ENCODE data around the gene RIIAD1.
"Not testable (repeated sequence)": the region's sequence is repeated elsewhere in the genome, so short reads cannot be mapped to it uniquely, and the experiment has no call there.

RIIAD1 gene

GRCh38 chr1:151720974-151721787 lies at the start of gene RIIAD1:
RIIAD1 (plus strand) TSS chr1:151721522; CDS start chr1:151721537, 15 bp downstream.
- Mint-ChIP-seq H3K27ac (peak within 1 kb of the TSS; percentile 4 to 64 (median 25)), H3K27me3 (ENCODE audit: low read depth) (peaks cover 93% of the 10 kb centered on the region), H3K36me3 (ENCODE audit: low read depth) (no peaks in the 10 kb centered on the region), H3K4me1 (peaks cover 34% of the 10 kb centered on the region), H3K4me3 (peak within 1 kb of the TSS; percentile 63 to 79 (median 74)), H3K9me3 (no peaks in the 10 kb centered on the region)
- TF ChIP-seq CTCF (IDR thresholded peaks at IDR 0.05; ENCODE audit: unreplicated experiment in 3 of 3), result no peak

- Mint-ChIP-seq H3K27ac (no peak overlapping the region), H3K4me1 (no peaks in the 10 kb centered on the region), H3K4me3 (no peak overlapping the region), H3K27me3 (ENCODE audit: low read depth) (no peaks in the 10 kb centered on the region), H3K9me3 (peaks cover 20% of the 10 kb centered on the region), H3K36me3 (ENCODE audit: low read depth) (peaks cover 68% of the 10 kb centered on the region)
- TF ChIP-seq CTCF (IDR thresholded peaks at IDR 0.05; ENCODE audit: unreplicated experiment in 3 of 3), result no peak
Observed at GRCh38 chr1:151673407-151673806, 47.9 kb upstream of the RIIAD1 start.

GRCh38 chr1:151680391-151680790 lies 40.9 kb upstream of the RIIAD1 start:
- TF ChIP-seq CTCF (IDR thresholded peaks at IDR 0.05; ENCODE audit: unreplicated experiment in 3 of 3), result no peak
- Mint-ChIP-seq H3K4me1 (no peaks in the 10 kb centered on the region), H3K4me3 (no peak overlapping the region)

GRCh38 chr1:151680826-151681225 lies 40.5 kb upstream of the RIIAD1 start:
- no peaks in the 10 kb centered on the region for H3K9me3 Mint-ChIP-seq
- TF ChIP-seq CTCF (IDR thresholded peaks at IDR 0.05; ENCODE audit: unreplicated experiment in 3 of 3), result no peak
- peaks cover 36% of the 10 kb centered on the region for H3K36me3 Mint-ChIP-seq (ENCODE audit: low read depth)
- no peaks in the 10 kb centered on the region for H3K4me1 Mint-ChIP-seq
- no peak overlapping the region for H3K4me3 Mint-ChIP-seq
- H3K27ac Mint-ChIP-seq, result no peak overlapping the region
- no peaks in the 10 kb centered on the region for H3K27me3 Mint-ChIP-seq (ENCODE audit: low read depth)

More at GRCh38 chr1:151680391-151680790, 40.9 kb upstream of the RIIAD1 start:
- no peak overlapping the region for H3K27ac Mint-ChIP-seq
- H3K27me3 Mint-ChIP-seq (ENCODE audit: low read depth), result no peaks in the 10 kb centered on the region
- peaks cover 31% of the 10 kb centered on the region for H3K36me3 Mint-ChIP-seq (ENCODE audit: low read depth)
- no peaks in the 10 kb centered on the region for H3K9me3 Mint-ChIP-seq

GRCh38 chr1:151681923-151682322 lies 39.4 kb upstream of the RIIAD1 start:
- peaks cover 44% of the 10 kb centered on the region for H3K36me3 Mint-ChIP-seq (ENCODE audit: low read depth)

GRCh38 chr1:151682901-151683300 lies 38.4 kb upstream of the RIIAD1 start:
- H3K4me3 Mint-ChIP-seq; H3K9me3 Mint-ChIP-seq; H3K27ac Mint-ChIP-seq; H3K4me1 Mint-ChIP-seq; H3K27me3 Mint-ChIP-seq (ENCODE audit: low read depth): not testable (repeated sequence)
- H3K36me3 Mint-ChIP-seq (ENCODE audit: low read depth), result peaks cover 47% of the 10 kb centered on the region

More at GRCh38 chr1:151681923-151682322, 39.4 kb upstream of the RIIAD1 start:
- no peak for TF ChIP-seq CTCF (IDR thresholded peaks at IDR 0.05; ENCODE audit: unreplicated experiment in 3 of 3)
- H3K4me1 Mint-ChIP-seq, result no peaks in the 10 kb centered on the region
- no peak overlapping the region for H3K4me3 Mint-ChIP-seq
- H3K27ac Mint-ChIP-seq, result no peak overlapping the region
- H3K9me3 Mint-ChIP-seq, result no peaks in the 10 kb centered on the region
- H3K27me3 Mint-ChIP-seq (ENCODE audit: low read depth), result no peaks in the 10 kb centered on the region

All from nephron (organoid).